Measurements from ENCODE around the gene FLT1.

Gene FLT1, protein sequence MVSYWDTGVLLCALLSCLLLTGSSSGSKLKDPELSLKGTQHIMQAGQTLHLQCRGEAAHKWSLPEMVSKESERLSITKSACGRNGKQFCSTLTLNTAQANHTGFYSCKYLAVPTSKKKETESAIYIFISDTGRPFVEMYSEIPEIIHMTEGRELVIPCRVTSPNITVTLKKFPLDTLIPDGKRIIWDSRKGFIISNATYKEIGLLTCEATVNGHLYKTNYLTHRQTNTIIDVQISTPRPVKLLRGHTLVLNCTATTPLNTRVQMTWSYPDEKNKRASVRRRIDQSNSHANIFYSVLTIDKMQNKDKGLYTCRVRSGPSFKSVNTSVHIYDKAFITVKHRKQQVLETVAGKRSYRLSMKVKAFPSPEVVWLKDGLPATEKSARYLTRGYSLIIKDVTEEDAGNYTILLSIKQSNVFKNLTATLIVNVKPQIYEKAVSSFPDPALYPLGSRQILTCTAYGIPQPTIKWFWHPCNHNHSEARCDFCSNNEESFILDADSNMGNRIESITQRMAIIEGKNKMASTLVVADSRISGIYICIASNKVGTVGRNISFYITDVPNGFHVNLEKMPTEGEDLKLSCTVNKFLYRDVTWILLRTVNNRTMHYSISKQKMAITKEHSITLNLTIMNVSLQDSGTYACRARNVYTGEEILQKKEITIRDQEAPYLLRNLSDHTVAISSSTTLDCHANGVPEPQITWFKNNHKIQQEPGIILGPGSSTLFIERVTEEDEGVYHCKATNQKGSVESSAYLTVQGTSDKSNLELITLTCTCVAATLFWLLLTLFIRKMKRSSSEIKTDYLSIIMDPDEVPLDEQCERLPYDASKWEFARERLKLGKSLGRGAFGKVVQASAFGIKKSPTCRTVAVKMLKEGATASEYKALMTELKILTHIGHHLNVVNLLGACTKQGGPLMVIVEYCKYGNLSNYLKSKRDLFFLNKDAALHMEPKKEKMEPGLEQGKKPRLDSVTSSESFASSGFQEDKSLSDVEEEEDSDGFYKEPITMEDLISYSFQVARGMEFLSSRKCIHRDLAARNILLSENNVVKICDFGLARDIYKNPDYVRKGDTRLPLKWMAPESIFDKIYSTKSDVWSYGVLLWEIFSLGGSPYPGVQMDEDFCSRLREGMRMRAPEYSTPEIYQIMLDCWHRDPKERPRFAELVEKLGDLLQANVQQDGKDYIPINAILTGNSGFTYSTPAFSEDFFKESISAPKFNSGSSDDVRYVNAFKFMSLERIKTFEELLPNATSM (N-terminal part only)

GRCh38 chr13:28494778-28495537, at the start of gene FLT1:
Gene FLT1, minus strand, starts transcription at chr13:28495128. Its CDS starts 285 bp downstream, at chr13:28494843.
- TF ChIP-seq CTCF (IDR thresholded peaks at IDR 0.05; ENCODE audit: insufficient read depth, low read depth, low read length, missing control alignments): no peak
- DNase-seq (ENCODE audit: low read depth): peak; percentile 25
- no peak within 1 kb of the TSS for H3K4me3 ChIP-seq (ENCODE audit: low read length)

DNA sequence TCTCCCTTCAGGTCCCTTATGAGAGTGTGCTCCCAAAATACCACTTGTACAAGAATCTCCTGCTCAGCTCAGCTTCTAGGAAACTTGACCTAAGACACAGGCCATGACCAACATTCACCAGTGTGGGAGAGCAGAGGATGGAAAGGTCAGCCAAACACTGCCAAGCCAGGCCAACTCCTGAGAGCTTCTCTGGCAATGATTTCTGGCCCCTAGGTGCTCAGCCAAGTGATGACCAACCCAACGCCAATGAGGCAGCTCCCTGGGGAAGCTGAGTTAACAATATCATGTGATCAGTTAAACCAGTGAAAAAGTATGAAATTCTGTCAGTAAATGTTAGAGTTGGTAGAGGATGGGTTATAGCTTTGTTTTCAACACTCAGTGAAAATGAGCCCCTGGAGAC, 49.1 kb upstream of the FLT1 start:
- no peak for DNase-seq (ENCODE audit: low read depth)
- no peak for TF ChIP-seq CTCF (IDR thresholded peaks at IDR 0.05; ENCODE audit: insufficient read depth, low read depth, low read length, missing control alignments)
- H3K4me3 ChIP-seq (ENCODE audit: low read length): no peak overlapping the region

- DNase-seq (ENCODE audit: low read depth): no peak
- H3K4me3 ChIP-seq (ENCODE audit: low read length): no peak overlapping the region
- TF ChIP-seq CTCF (IDR thresholded peaks at IDR 0.05; ENCODE audit: insufficient read depth, low read depth, low read length, missing control alignments): no peak
These were observed 47.9 kb upstream of the FLT1 start for GRCh38 chr13:28542804-28543203.

GRCh38 chr13:28541966-28542365, 47.0 kb upstream of the FLT1 start:
- no peak for DNase-seq (ENCODE audit: low read depth)
- no peak for TF ChIP-seq CTCF (IDR thresholded peaks at IDR 0.05; ENCODE audit: insufficient read depth, low read depth, low read length, missing control alignments)
- H3K4me3 ChIP-seq (ENCODE audit: low read length): no peak overlapping the region

DNA sequence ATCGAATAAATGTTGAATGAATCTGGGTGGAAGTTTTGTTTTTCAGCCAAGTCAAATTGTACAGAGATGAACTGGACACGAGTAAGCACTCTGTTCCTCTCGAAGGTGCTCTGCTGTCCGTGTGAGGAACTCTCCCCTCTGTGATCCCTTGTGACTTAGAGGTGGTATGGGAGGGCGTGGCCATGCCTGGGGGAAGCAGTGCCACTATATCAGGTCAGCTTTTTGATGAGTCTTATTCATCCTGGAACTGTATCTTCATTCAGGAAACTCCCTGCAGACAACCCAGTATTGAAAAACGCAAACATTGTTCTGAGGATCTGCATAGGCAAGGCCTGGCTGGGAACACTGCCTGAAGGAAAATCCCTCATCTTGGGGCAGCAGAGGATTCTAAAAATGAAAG, 45.7 kb upstream of the FLT1 start:
- H3K4me3 ChIP-seq (ENCODE audit: low read length): no peak overlapping the region
- peak; percentile 43 for DNase-seq (ENCODE audit: low read depth)
- no peak for TF ChIP-seq CTCF (IDR thresholded peaks at IDR 0.05; ENCODE audit: insufficient read depth, low read depth, low read length, missing control alignments)

All from epithelial cell of esophagus (primary cell).